ENCODE measurements around the gene MT1A. TPM values are rescaled to one million over a fixed set of nuclear protein-coding genes. Genes with fewer than 3 reads are reported as not detected.
A peak's percentile ranks its signal among the peaks of the same experiment; 100 is the strongest.
"Not testable (repeated sequence)": the region's sequence is repeated elsewhere in the genome, so short reads cannot be mapped to it uniquely, and the experiment has no call there.

Gene MT1A
- total RNA-seq, 1 donor from 2014 or later, result not detected

DNA sequence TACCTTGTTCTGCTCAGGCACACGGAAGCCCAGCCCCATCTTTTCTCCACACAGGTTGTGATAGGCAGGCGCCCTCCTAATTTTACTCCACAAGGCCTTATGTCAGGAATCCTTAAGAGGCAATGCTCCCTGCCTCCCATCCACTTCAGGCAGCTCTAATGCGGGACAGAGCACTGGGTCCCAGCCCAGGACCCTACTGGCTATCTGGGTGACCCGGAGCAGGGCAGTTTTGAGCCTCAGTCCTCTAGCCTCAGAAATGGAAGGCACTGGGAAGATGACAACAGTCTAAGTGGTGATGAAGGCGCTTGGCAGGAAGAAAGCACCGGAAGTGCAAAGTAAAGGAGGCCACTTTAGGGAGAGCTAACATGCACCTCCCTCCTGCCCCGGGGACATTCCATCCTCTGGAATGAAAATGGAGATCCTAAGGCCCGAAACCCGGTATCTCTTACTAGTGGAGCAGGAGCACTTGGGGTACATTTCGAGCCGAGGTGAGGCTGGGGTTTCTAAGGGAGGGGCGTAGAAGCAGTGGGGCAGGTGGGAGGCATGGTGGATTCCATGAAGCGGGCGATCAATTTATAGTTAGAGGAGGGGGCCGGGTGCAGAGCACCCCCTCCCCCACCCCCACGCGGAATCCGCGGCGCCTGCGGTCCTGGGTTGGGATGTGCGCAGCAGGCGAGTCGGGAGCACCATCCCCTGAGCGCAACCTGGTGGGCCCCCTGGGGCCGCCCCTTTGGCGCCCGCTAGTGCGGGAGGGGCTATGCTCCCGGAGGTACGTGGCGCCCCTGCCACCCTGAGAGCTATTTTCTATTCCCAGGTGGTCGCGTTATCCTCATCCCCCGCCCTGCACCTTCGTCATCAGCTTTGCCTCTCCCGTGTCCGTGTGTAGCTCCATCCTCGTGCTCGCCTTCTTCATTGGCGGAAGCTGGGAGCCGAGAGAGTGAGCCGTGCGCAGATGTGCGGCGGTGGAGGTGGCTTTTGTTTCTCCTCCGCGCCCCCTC, 24.2 kb downstream of the MT1A start:
- no peaks in the 10 kb centered on the region for H3K36me3 Mint-ChIP-seq
- H3K27me3 Mint-ChIP-seq (ENCODE audit: low read depth), result peaks cover 99% of the 10 kb centered on the region
- TF ChIP-seq, protein P1, sequence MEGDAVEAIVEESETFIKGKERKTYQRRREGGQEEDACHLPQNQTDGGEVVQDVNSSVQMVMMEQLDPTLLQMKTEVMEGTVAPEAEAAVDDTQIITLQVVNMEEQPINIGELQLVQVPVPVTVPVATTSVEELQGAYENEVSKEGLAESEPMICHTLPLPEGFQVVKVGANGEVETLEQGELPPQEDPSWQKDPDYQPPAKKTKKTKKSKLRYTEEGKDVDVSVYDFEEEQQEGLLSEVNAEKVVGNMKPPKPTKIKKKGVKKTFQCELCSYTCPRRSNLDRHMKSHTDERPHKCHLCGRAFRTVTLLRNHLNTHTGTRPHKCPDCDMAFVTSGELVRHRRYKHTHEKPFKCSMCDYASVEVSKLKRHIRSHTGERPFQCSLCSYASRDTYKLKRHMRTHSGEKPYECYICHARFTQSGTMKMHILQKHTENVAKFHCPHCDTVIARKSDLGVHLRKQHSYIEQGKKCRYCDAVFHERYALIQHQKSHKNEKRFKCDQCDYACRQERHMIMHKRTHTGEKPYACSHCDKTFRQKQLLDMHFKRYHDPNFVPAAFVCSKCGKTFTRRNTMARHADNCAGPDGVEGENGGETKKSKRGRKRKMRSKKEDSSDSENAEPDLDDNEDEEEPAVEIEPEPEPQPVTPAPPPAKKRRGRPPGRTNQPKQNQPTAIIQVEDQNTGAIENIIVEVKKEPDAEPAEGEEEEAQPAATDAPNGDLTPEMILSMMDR (IDR thresholded peaks at IDR 0.05; ENCODE audit: unreplicated experiment), result no peak
- no peak overlapping the region for H3K27ac Mint-ChIP-seq
- peak overlapping the region; percentile 59 for H3K4me3 Mint-ChIP-seq
- H3K4me1 Mint-ChIP-seq, result peaks cover 13% of the 10 kb centered on the region
- H3K9me3 Mint-ChIP-seq, result no peaks in the 10 kb centered on the region
- no peak for DNase-seq (ENCODE audit: low spot score in 2 of 2, unreplicated experiment in 2 of 2)

DNA sequence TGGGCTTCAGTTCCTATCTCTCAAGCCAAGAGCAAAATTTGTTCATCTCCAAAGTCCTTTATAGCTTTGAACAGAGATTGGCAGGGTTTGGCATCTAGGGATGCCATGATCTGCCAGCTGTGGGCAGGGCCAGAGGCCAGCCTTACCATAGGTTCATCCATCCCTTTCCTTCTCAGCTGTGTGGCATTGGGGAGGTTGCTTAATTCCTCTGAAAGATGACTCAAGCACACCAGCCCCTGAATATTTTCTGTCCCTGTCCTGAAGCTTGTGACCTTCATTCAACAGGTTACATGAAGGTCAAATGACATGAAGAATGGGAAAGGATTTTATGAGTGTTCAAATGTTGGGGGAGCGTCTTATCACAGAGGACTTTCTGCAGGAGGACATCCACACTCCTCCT, 26.0 kb downstream of the MT1A start:
- H3K4me1 Mint-ChIP-seq, result peaks cover 8% of the 10 kb centered on the region
- H3K36me3 Mint-ChIP-seq, result no peaks in the 10 kb centered on the region
- peaks cover 98% of the 10 kb centered on the region for H3K27me3 Mint-ChIP-seq (ENCODE audit: low read depth)
- TF ChIP-seq, protein P1 (IDR thresholded peaks at IDR 0.05; ENCODE audit: unreplicated experiment), result no peak
- H3K9me3 Mint-ChIP-seq, result no peaks in the 10 kb centered on the region
- no peak overlapping the region for H3K27ac Mint-ChIP-seq
- H3K4me3 Mint-ChIP-seq, result no peak overlapping the region
- DNase-seq (ENCODE audit: low spot score in 2 of 2, unreplicated experiment in 2 of 2), result no peak

DNA sequence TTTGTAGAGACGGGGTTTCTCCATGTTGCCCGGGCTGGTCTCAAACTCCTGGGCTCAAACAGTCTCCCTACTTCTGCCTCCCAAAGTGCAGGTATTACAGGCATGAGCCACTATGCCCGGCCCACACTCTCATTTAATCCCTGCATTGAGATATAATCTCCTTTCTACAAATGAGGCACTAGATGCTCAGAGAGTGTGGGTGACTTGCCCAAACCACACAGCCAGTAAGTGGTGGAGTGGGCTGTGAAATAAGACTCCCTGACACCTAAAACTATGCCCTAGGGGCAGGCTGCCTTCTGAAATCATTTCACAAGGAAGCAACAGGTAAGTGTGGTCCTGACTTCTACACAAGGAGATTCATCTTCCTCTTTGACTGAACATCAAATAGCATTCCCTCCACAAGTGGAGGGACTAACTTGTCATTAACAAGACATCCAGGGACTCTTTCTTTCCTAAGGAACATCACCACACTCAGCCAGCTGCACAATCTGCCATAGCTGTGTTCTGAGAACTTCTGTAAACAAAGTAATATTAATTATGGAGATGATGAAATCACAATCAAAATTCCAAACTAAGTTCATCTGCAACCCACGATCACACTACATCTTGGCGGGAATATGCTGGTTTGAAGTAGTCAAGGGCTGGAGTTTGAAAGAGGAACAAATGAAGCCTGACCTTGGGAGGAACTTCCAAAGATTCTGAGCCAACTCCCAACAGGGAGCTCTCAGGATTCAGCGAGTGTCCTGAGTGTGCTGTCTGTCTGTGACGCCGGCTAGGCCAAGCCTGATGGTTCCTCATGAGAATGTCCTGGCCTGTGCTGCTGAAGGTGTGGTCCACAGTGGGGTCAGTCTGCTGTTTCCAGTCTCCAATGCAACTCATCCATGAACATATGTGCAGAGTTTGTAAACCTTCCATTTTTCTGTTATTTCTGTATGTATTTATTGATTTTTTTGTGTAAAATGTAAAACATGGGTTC, 27.1 kb downstream of the MT1A start:
- H3K27ac Mint-ChIP-seq; H3K4me1 Mint-ChIP-seq; H3K36me3 Mint-ChIP-seq; DNase-seq (ENCODE audit: low spot score in 2 of 2, unreplicated experiment in 2 of 2); H3K4me3 Mint-ChIP-seq; H3K9me3 Mint-ChIP-seq: not testable (repeated sequence)
- H3K27me3 Mint-ChIP-seq (ENCODE audit: low read depth), result peaks cover 98% of the 10 kb centered on the region

DNA sequence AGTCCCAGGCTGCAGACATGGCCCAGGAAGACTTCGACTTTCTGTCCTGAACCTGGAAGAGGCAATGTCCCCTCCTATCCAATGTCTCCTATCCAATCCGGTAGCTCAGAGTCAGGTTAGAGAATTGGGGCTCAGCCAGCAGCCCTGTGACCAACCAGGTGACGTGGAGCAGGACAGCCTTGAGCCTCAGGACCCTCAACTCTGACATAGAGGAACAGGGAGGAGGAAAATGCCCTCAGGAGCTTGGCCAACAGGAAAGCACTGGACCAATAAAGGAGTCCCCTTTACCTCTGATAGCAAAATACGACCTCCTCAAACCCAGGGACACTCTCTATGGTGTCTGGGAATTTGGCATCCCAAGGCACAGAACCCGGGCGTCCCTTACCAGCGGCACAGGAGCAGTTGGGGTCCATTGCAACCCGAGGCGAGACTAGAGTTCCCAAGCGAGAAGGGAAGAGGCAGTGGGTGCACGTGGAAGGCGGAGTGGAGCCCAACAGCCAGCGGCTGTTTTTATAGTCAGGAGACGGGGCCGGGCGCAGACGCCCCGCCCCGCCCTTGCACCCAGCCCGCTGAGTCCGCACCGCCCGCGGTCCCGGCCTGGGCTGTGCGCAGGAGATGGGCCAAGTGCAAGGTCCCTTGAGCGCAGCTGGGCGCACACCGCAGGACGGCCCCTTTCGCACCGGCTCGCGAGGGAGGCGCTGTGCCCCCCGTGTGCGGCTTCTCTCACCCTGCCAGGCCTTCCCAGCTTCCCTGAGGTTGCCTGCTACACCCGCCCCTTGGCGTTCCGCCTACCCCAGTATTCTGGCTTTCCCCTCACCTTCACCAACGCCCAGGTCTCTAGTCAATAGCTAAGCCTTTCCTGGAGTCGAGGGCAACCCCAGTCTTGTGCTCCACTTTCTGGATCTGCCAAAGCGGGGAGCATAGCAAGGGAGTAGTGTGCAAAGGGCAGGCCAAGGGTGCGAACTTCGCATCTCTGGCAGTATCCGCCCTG, 29.4 kb downstream of the MT1A start, which contains the start of gene MT1G:
Gene MT1G, minus strand, starts transcription at position 485 of the 991 bp plus-strand sequence. Its CDS starts 72 bp downstream, at position 413.
- Mint-ChIP-seq H3K4me3 (no peak within 1 kb of the TSS), H3K4me1 (peaks cover 3% of the 10 kb centered on the region), H3K27me3 (ENCODE audit: low read depth) (peaks cover 99% of the 10 kb centered on the region), H3K27ac (no peak within 1 kb of the TSS), H3K9me3 (no peaks in the 10 kb centered on the region), H3K36me3 (no peaks in the 10 kb centered on the region)
- DNase-seq (ENCODE audit: low spot score in 2 of 2, unreplicated experiment in 2 of 2), result no peak
- TF ChIP-seq, protein P1 (IDR thresholded peaks at IDR 0.05; ENCODE audit: unreplicated experiment), result no peak

DNA sequence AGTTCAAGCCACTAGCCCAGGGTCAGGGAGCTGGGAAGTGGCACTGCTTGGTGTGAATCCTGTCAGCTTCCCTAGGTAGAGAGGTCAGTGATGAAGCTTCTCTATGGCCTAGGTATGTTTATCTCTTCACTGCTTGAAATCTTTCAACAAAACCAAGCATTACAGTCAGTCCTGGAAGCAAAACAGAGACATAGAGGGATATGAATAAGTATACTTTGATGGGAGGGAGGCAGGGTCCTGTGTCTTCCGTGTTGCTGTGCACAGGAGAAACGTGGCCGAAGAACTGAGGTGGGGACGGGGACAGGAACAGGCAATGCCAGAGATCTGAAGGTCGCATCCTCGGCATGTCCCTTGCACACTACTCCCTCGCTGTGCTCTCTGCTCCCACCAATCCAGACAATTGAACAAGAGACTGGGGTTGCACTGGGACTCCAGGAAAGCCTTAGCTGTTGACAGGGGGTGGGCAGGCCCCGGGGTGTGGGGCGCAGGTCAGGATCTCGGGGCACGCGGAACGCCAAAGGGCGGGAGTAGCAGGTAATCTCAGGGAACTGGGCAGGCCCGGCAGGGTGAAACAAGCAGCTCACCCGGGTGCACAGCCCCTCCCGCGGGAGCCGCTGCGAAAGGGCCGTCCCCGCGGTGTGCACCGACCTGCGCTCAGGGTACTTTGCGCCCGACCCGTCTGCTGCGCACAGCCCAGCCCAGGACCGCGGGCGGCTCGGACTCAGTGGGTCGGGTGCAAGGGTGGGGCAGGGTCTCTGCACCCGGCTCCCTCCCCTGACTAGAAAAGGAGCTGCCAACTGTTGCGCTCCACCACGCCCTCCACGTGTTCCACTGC, 30.8 kb downstream of the MT1A start, which contains the start of gene MT1H:
Gene MT1H, plus strand, starts transcription at position 810 of the 835 bp plus-strand sequence. CDS start 71 bp downstream, outside the sequence.
- peaks cover 3% of the 10 kb centered on the region for H3K4me1 Mint-ChIP-seq
- no peak within 1 kb of the TSS for H3K4me3 Mint-ChIP-seq
- H3K36me3 Mint-ChIP-seq, result no peaks in the 10 kb centered on the region
- no peak for DNase-seq (ENCODE audit: low spot score in 2 of 2, unreplicated experiment in 2 of 2)
- TF ChIP-seq, protein P1 (IDR thresholded peaks at IDR 0.05; ENCODE audit: unreplicated experiment), result no peak
- peaks cover 99% of the 10 kb centered on the region for H3K27me3 Mint-ChIP-seq (ENCODE audit: low read depth)
- no peak within 1 kb of the TSS for H3K27ac Mint-ChIP-seq
- no peaks in the 10 kb centered on the region for H3K9me3 Mint-ChIP-seq
